Measurements from ENCODE around the gene KCTD5. TPM values are rescaled to one million over a fixed set of nuclear protein-coding genes. Genes with fewer than 3 reads are reported as not detected.
A peak's percentile ranks its signal among the peaks of the same experiment; 100 is the strongest.

Gene KCTD5
- total and polyA plus RNA-seq, 9 of the 15 experiments (the other 6 are each of a cell fraction or from before 2014, with no cell fraction given) = 0.73 to 58.3 (median 32.3) TPM

- DNase-seq (ENCODE audit: extremely low read depth in 1 of 4, low spot score in 3 of 4) = no peak
- Histone ChIP-seq H3K27ac (ENCODE audit: extremely low read depth, low read depth, low read length) (no peak overlapping the region), H3K4me3 (no peak overlapping the region), H3K9me3 (replicated peaks; ENCODE audit: control insufficient read depth, insufficient read depth, low read depth, low read length) (no peaks in the 10 kb centered on the region), H3K9me1 (ENCODE audit: control insufficient read depth, insufficient read depth, low read length) (no peaks in the 10 kb centered on the region), H3K4me2 (ENCODE audit: insufficient read depth, low read length) (no peak overlapping the region), H2AFZ (ENCODE audit: low read depth, low read length) (peak overlapping the region; percentile 34; the same call in 1 of the 2 replicates), H3K79me2 (ENCODE audit: control insufficient read depth, insufficient read depth, low read length) (no peaks in the 10 kb centered on the region), H3K4me1 (replicated peaks in 1 of 2; ENCODE audit: control insufficient read depth in 2 of 2, insufficient read depth in 2 of 2, low read length in 2 of 2) (peaks cover 7 to 28% of the 10 kb centered on the region in 2 experiments; a peak in 4 of 5 replicates), H3K36me3 (ENCODE audit: control insufficient read depth, insufficient read depth, low read length) (no peaks in the 10 kb centered on the region), H4K20me1 (replicated peaks; ENCODE audit: control insufficient read depth, insufficient read depth, low read length) (no peaks in the 10 kb centered on the region), H3K9ac (ENCODE audit: insufficient read depth in 1 of 2, low read depth in 2 of 2, low read length in 2 of 2) (no peak overlapping the region), H3K27me3 (ENCODE audit: control insufficient read depth in 2 of 2, insufficient read depth in 2 of 2, low read length in 2 of 2) (no peaks in the 10 kb centered on the region)
- no TSS peak for BruUV-seq (replicated peaks)
- intact Hi-C loops (cut with micrococcal nuclease) = no loop called here
- in situ Hi-C loops (cut with MboI) = no loop called here
- no peak for FAIRE-seq
- POLR2A ChIA-PET = interaction anchor here (1.4 kb wide), 1 partner anchor 18 kb away, joined by 6 read pairs; the partner anchor contains the start of gene SRRM2
- no peak for ATAC-seq
- no peak for TF ChIP-seq WHSC1 (IDR thresholded peaks at IDR 0.05; ENCODE audit: low read length)
- TF ChIP-seq NFIX (CRISPR knock-in tag; IDR thresholded peaks at IDR 0.05; ENCODE audit: low read depth) = no peak
- TF ChIP-seq KDM5B (IDR thresholded peaks at IDR 0.05; ENCODE audit: insufficient replicate concordance, low read depth, low read length) = no peak
- no peak for TF ChIP-seq SMARCA5 (IDR thresholded peaks at IDR 0.05)
- CTCF ChIA-PET (ENCODE audit: low intra/inter-chr PET ratio) = no interaction called here
- WGBS (ENCODE audit: insufficient coverage, low coverage, missing lambda C conversion rate) = 52% methylated on average over 10 of the region's 10 CpGs
These were observed 52.7 kb downstream of the KCTD5 start for GRCh38 chr16:2734844-2735515.
